ENCODE measurements around the gene TTC28.
"Not testable (repeated sequence)": the region's sequence is repeated elsewhere in the genome, so short reads cannot be mapped to it uniquely, and the experiment has no call there.

Gene TTC28

GRCh38 chr22:28397306-28397705 is 282.3 kb downstream of the TTC28 start:
- DNase-seq, result no peak

GRCh38 chr22:28395920-28396753 is 283.5 kb downstream of the TTC28 start:
- DNase-seq, result no peak

- DNase-seq, result no peak
These were observed 284.1 kb downstream of the TTC28 start for GRCh38 chr22:28395520-28395919.

- DNase-seq, result no peak
These were observed 285.0 kb downstream of the TTC28 start for GRCh38 chr22:28394513-28395110.

- no peak for DNase-seq
These were observed 298.0 kb downstream of the TTC28 start for GRCh38 chr22:28381429-28382167.

GRCh38 chr22:28379951-28380350 is 299.7 kb downstream of the TTC28 start:
- no peak for DNase-seq

- no peak for DNase-seq
These were observed 300.4 kb downstream of the TTC28 start for GRCh38 chr22:28379075-28379779.

GRCh38 chr22:28375761-28376534 is 303.7 kb downstream of the TTC28 start:
- DNase-seq, result no peak

- no peak for DNase-seq
These were observed 305.8 kb downstream of the TTC28 start for GRCh38 chr22:28373831-28374230.

- DNase-seq, result no peak
These were observed 309.8 kb downstream of the TTC28 start for GRCh38 chr22:28369854-28370253.

- DNase-seq, result no peak
These were observed 312.8 kb downstream of the TTC28 start for GRCh38 chr22:28366856-28367255.

- no peak for DNase-seq
These were observed 314.3 kb downstream of the TTC28 start for GRCh38 chr22:28365371-28365770.

- not testable (repeated sequence) for DNase-seq
These were observed 315.5 kb downstream of the TTC28 start for GRCh38 chr22:28364105-28364504.

GRCh38 chr22:28360939-28361338 is 318.7 kb downstream of the TTC28 start:
- no peak for DNase-seq

GRCh38 chr22:28358312-28358711 is 321.3 kb downstream of the TTC28 start:
- DNase-seq, result no peak

- DNase-seq, result no peak
These were observed 322.4 kb downstream of the TTC28 start for GRCh38 chr22:28357193-28357592.

- DNase-seq, result no peak
These were observed 328.2 kb downstream of the TTC28 start for GRCh38 chr22:28351476-28351875.

GRCh38 chr22:28348613-28349609 is 330.7 kb downstream of the TTC28 start:
- DNase-seq, result no peak

- no peak for DNase-seq
These were observed 333.3 kb downstream of the TTC28 start for GRCh38 chr22:28346308-28346707.

GRCh38 chr22:28344918-28345703 is 334.5 kb downstream of the TTC28 start:
- no peak for DNase-seq

Data from stimulated activated CD4-positive, alpha-beta T cell treated with anti-CD3 and anti-CD28 coated beads, Interleukin-4, amount 100 ng/mL, for 24 hours (primary cell).